Measurements from ENCODE around the gene CSNK1G1.
"Not testable (repeated sequence)": the region's sequence is repeated elsewhere in the genome, so short reads cannot be mapped to it uniquely, and the experiment has no call there.

The CSNK1G1 gene

GRCh38 chr15:64373360-64373759, 17.4 kb upstream of the CSNK1G1 start:
- Mint-ChIP-seq H3K36me3 (ENCODE audit: insufficient read depth) (peaks cover 3% of the 10 kb centered on the region), H3K27ac (no peak overlapping the region), H3K9me3 (no peaks in the 10 kb centered on the region), H3K4me1 (ENCODE audit: low read depth in 2 of 2) (no peaks in the 10 kb centered on the region), H3K27me3 (no peaks in the 10 kb centered on the region), H3K4me3 (peak overlapping the region; percentile 27 to 56)
- DNase-seq = no peak
- peak; percentile 32 for ATAC-seq (replicated peaks)

- not testable (repeated sequence) for H3K4me1 Mint-ChIP-seq (ENCODE audit: low read depth in 2 of 2); H3K9me3 Mint-ChIP-seq; ATAC-seq (replicated peaks); H3K4me3 Mint-ChIP-seq; H3K36me3 Mint-ChIP-seq (ENCODE audit: insufficient read depth); DNase-seq; H3K27ac Mint-ChIP-seq; H3K27me3 Mint-ChIP-seq
Observed at GRCh38 chr15:64371383-64371782, 15.4 kb upstream of the CSNK1G1 start.

DNA sequence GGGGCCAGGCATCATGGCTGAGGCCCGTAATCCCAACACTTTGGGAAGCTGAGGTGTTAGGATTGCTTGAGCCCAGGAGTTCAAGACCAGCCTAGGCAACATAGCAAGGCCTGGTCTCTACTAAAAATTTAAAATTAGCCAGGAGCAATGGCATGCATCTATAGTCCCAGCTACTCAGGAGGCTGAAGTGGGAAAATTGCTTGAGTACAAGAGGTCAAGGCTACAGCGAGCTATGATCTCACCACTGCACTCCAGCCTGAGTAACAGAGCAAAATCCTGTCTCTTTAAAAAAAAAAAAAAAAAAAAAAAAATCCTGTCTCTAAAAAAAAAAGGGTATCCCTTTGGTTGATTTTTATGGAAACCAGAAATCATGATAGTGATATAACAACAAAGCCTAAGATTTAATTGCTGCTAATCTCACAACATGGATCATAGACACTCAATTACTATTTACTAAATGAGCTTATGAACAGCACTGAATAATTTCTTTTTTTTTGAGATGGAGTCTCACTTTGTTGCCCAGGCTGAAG, 13.2 kb upstream of the CSNK1G1 start:
- Mint-ChIP-seq H3K27me3 (no peaks in the 10 kb centered on the region), H3K27ac (no peak overlapping the region), H3K36me3 (ENCODE audit: insufficient read depth) (no peaks in the 10 kb centered on the region), H3K9me3 (no peaks in the 10 kb centered on the region), H3K4me3 (no peak overlapping the region), H3K4me1 (ENCODE audit: low read depth in 2 of 2) (no peaks in the 10 kb centered on the region)
- ATAC-seq (replicated peaks) (no peak), DNase-seq (no peak)

DNA sequence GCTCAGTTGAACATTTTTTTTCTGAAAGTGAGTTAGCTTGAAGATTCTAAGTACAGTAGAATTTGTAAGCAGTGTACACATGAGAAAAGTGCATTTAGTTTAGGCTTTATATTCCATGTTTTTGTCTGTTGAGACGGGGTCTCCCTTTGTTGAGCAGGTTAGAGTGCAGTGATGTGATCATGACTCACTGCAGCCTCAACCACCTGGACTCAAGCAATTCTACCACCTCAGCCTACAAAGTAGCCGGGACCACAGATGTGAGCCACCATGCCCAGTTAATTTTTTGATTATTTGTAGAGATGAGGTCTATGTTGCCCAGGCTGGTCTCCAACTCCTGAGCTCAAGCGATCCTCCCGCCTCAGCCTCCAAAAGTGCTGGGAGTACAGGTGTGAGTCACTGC, 5.3 kb upstream of the CSNK1G1 start:
- Mint-ChIP-seq H3K27me3 (no peaks in the 10 kb centered on the region), H3K27ac (no peak overlapping the region), H3K4me3 (no peak overlapping the region), H3K4me1 (ENCODE audit: low read depth in 2 of 2) (peaks cover 5% of the 10 kb centered on the region in 2 donors), H3K36me3 (ENCODE audit: insufficient read depth) (peaks cover 2% of the 10 kb centered on the region), H3K9me3 (no peaks in the 10 kb centered on the region)
- DNase-seq (no peak), ATAC-seq (replicated peaks) (no peak)

DNA sequence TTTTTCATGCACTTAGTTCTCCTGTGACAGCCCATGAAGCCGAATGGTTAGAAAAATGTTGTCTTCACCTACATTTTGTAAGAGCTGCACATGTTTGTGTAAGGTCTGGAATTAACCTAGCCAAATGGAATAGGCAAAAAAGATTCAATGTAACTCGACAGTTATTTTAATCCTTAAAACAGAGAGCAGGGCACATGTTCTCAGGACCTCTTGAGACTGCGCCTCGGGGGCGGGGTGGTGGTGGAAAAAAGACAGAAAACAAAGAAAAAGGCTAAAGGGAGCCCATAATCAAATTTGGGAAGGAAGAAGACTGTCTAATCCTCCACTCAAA, 702 bp upstream of the CSNK1G1 start:
- H3K27me3 Mint-ChIP-seq = no peaks in the 10 kb centered on the region
- peak overlapping the region; percentile 83 to 95 for H3K27ac Mint-ChIP-seq
- peaks cover 15% of the 10 kb centered on the region for H3K36me3 Mint-ChIP-seq (ENCODE audit: insufficient read depth)
- no peaks in the 10 kb centered on the region for H3K9me3 Mint-ChIP-seq
- DNase-seq (no peak), ATAC-seq (replicated peaks) (no peak)
- peaks cover 16 to 17% of the 10 kb centered on the region in 2 donors for H3K4me1 Mint-ChIP-seq (ENCODE audit: low read depth in 2 of 2)
- peak overlapping the region; percentile 85 to 97 for H3K4me3 Mint-ChIP-seq

DNA sequence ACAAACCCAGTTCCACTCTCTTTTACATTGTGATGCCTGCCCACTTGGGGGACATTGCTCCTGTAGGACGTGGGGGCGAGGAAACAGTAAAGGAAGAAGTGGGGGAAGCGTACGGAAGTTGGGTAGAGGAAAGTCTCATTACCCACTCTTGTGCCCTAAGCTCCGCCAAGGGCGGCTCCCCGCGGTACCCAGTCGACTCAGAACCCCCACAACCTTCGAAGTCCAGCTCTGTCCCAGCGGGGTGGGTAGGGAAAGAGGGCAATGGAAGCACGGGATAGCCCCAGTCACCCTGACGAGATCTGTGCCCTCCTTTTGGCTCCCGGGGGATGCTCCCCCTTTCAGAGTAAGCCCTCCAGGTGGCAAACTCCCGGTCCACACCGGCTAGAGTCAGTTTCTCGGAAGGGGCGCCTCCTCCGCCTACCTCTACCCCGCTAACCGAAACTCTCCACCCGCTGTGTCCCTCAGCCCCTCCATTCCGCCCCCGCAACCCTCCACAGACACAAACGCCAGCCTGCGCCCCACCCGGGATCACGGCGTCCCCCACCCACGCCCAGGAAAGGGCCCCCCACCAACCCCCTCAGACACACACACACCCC, 527 bp downstream of the CSNK1G1 start:
- Mint-ChIP-seq H3K27me3 (no peaks in the 10 kb centered on the region), H3K9me3 (no peaks in the 10 kb centered on the region), H3K4me1 (ENCODE audit: low read depth in 2 of 2) (peaks cover 16 to 17% of the 10 kb centered on the region in 2 donors), H3K4me3 (peak overlapping the region; percentile 85 to 97), H3K27ac (peak overlapping the region; percentile 83 to 95), H3K36me3 (ENCODE audit: insufficient read depth) (peaks cover 20% of the 10 kb centered on the region)
- ATAC-seq (replicated peaks) (peak; percentile 32), DNase-seq (peak in 1 of 3 experiments; percentile 24)

DNA sequence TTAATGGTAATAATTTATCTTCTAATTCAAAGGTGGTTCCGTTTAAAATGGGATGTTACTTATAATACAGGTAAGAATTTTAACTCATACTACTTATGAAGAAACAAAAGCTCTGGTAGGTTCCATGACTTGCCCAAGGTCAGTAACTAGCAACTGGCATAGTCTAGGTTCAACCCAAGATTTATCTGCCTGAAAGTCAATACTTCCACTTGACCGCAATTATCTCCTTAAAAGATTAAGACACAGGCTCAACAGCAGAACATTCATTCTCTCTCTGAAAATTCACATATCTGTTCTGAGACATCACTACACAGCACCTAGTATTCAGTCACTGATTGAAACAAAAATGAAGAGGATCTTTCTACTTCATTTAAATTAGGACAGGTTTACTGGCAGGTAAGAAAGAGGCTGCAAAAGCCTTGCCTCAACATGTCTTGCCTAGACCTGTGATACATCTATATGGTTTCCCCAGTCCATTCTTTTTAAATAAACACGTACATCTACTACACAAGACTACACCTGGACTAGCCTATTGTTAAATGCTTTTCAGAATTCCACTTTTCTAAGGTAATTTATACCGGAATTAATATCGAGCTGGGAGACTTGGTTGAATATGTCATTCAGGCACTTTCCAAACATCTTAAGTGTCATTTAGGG, 1.2 kb downstream of the CSNK1G1 start:
- H3K27ac Mint-ChIP-seq = peak overlapping the region; percentile 83 to 95
- no peak for DNase-seq
- H3K27me3 Mint-ChIP-seq = no peaks in the 10 kb centered on the region
- H3K4me1 Mint-ChIP-seq (ENCODE audit: low read depth in 2 of 2) = peaks cover 16 to 17% of the 10 kb centered on the region in 2 donors
- H3K36me3 Mint-ChIP-seq (ENCODE audit: insufficient read depth) = peaks cover 23% of the 10 kb centered on the region
- peak overlapping the region; percentile 85 to 97 for H3K4me3 Mint-ChIP-seq
- no peak for ATAC-seq (replicated peaks)
- no peaks in the 10 kb centered on the region for H3K9me3 Mint-ChIP-seq

DNA sequence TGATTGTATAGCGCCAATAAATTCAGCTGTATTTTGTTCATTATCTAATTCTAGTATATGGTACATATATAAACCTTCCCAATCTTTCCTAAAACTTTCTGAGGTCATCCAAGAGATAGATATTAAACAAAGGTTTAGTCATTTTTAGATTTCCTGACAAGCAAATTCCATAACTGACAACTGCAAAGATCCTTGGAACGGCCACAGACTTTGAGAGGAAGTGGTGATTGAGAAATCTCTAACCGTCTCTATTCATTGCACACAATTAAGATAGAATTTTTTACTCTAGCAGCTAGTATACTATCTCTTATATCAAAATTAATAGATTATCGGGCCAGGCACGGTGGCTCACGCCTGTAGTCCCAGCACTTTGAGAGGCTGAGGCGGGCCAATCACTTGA, 4.7 kb downstream of the CSNK1G1 start:
- Mint-ChIP-seq H3K36me3 (ENCODE audit: insufficient read depth) (peaks cover 35% of the 10 kb centered on the region), H3K4me3 (no peak overlapping the region), H3K27ac (no peak overlapping the region)

GRCh38 chr15:64349375-64349774, 6.6 kb downstream of the CSNK1G1 start:
- no peak for ATAC-seq (replicated peaks)
- Mint-ChIP-seq H3K4me3 (no peak overlapping the region), H3K27me3 (no peaks in the 10 kb centered on the region), H3K27ac (no peak overlapping the region), H3K36me3 (ENCODE audit: insufficient read depth) (peaks cover 31% of the 10 kb centered on the region), H3K9me3 (no peaks in the 10 kb centered on the region), H3K4me1 (ENCODE audit: low read depth in 2 of 2) (peaks cover 4 to 5% of the 10 kb centered on the region in 2 donors)
- DNase-seq = no peak

More for the DNA sequence above, 4.7 kb downstream of the CSNK1G1 start:
- no peaks in the 10 kb centered on the region for H3K27me3 Mint-ChIP-seq
- H3K9me3 Mint-ChIP-seq = no peaks in the 10 kb centered on the region
- peaks cover 15 to 16% of the 10 kb centered on the region in 2 donors for H3K4me1 Mint-ChIP-seq (ENCODE audit: low read depth in 2 of 2)
- ATAC-seq (replicated peaks) = no peak
- DNase-seq = no peak

DNA sequence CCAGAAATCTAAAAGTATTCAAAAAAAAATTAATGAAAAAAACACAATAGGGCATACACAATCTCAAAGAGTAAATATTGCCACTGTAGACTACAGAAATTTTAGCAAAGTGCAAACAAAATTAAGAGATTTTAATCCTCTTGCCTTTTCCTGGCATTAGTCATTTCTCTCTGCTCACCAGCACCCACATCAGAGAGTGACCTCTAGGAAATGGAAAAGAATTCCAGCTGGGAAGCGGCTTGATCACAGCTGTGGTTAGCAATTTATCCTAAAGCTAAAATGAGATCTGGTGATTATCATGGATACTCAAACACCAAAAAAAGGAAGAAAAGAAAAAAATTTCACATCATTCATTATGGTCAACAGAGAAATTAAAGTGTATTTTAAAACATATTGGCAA, 7.5 kb downstream of the CSNK1G1 start:
- no peak overlapping the region for H3K4me3 Mint-ChIP-seq
- peaks cover 28% of the 10 kb centered on the region for H3K36me3 Mint-ChIP-seq (ENCODE audit: insufficient read depth)
- ATAC-seq (replicated peaks) (no peak), DNase-seq (no peak)
- H3K27ac Mint-ChIP-seq = no peak overlapping the region
- no peaks in the 10 kb centered on the region for H3K9me3 Mint-ChIP-seq
- no peaks in the 10 kb centered on the region for H3K27me3 Mint-ChIP-seq
- peaks cover 6 to 9% of the 10 kb centered on the region in 2 donors for H3K4me1 Mint-ChIP-seq (ENCODE audit: low read depth in 2 of 2)

DNA sequence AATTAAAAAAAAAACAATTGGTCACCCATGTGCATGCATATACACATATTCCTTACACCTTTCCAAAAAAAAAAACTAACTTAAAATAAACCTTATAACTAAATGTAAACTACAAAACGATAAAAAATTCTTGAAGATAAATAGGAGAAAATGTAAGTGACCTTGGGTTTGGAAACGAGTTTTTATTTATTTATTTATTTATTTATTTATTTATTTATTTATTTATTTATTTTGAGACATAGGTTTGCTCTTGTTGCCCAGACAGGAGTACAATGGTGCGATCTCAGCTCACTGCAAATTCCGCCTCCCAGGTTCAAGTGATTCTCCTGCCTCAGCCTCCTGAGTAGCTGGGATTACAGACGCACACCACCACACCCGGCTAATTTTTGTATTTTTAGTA, 9.7 kb downstream of the CSNK1G1 start:
- H3K27ac Mint-ChIP-seq; H3K4me3 Mint-ChIP-seq; DNase-seq; ATAC-seq (replicated peaks); H3K27me3 Mint-ChIP-seq; H3K9me3 Mint-ChIP-seq: not testable (repeated sequence)
- peaks cover 17% of the 10 kb centered on the region for H3K36me3 Mint-ChIP-seq (ENCODE audit: insufficient read depth)
- peaks cover 10 to 14% of the 10 kb centered on the region in 2 donors for H3K4me1 Mint-ChIP-seq (ENCODE audit: low read depth in 2 of 2)

DNA sequence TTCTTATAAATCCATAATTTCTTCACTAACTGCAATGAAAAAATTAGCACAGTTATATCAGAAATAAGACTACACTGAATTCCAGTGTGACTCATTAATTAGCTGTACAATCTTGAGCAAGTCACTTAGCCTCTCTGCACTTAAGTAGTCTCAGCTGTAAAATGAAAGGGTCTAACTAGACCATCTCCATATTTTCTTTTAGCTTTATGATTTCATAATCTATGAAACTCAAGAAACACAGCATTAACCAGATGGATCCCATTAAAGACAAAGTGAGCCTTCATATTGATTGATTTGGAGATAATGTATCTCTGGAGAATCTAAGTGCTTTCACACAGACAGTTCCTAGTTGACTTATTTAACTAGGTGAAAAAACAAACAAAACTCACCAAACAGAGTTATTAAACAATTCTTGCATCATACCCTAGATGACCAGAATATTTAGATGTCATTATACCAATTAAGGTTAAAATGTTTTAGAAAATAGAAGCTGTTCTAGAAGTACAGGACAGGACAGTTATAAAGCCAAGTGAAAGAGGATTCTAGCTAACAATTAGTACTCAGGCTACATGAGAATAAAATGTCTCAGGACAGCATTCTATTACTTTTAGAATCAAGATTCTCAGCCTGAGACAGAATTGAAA, 11.2 kb downstream of the CSNK1G1 start:
- Mint-ChIP-seq H3K36me3 (ENCODE audit: insufficient read depth) (peaks cover 15% of the 10 kb centered on the region), H3K4me3 (no peak overlapping the region), H3K9me3 (no peaks in the 10 kb centered on the region), H3K27ac (peak overlapping the region in 1 of 2 donors; percentile 22), H3K4me1 (ENCODE audit: low read depth in 2 of 2) (peaks cover 10 to 14% of the 10 kb centered on the region in 2 donors), H3K27me3 (no peaks in the 10 kb centered on the region)
- DNase-seq (no peak), ATAC-seq (replicated peaks) (no peak)

- no peaks in the 10 kb centered on the region for H3K9me3 Mint-ChIP-seq
- no peaks in the 10 kb centered on the region for H3K27me3 Mint-ChIP-seq
- H3K4me3 Mint-ChIP-seq = no peak overlapping the region
- no peak for DNase-seq
- no peak for ATAC-seq (replicated peaks)
- peak overlapping the region in 1 of 2 donors; percentile 81 for H3K27ac Mint-ChIP-seq
- H3K36me3 Mint-ChIP-seq (ENCODE audit: insufficient read depth) = peaks cover 22% of the 10 kb centered on the region
- H3K4me1 Mint-ChIP-seq (ENCODE audit: low read depth in 2 of 2) = peaks cover 7 to 14% of the 10 kb centered on the region in 2 donors
Observed at GRCh38 chr15:64343841-64344240, 12.1 kb downstream of the CSNK1G1 start.

DNA sequence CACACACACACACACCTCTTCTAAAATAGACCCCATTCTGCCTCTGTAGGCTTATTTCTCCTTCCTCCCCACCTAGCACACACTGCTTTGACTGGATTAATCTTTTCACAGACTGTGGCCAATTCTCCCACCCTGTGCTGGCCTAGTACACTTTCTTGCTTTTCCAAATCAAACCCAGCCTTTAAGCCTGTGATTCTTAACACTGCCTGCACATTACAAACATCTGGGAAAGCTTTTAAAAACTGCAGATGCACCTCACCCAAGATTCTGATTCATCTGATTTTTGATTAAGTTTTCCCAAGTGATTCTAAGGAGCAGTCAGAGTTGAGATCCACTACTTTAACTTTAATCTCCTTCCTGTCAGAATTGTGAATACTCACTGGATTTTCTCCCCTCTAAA, 12.8 kb downstream of the CSNK1G1 start:
- peaks cover 20% of the 10 kb centered on the region for H3K36me3 Mint-ChIP-seq (ENCODE audit: insufficient read depth)
- peaks cover 7 to 14% of the 10 kb centered on the region in 2 donors for H3K4me1 Mint-ChIP-seq (ENCODE audit: low read depth in 2 of 2)
- no peak for ATAC-seq (replicated peaks)
- peak overlapping the region; percentile 39 to 81 for H3K27ac Mint-ChIP-seq
- H3K4me3 Mint-ChIP-seq = no peak overlapping the region
- no peak for DNase-seq
- H3K27me3 Mint-ChIP-seq = no peaks in the 10 kb centered on the region
- no peaks in the 10 kb centered on the region for H3K9me3 Mint-ChIP-seq
